Measurements from ENCODE around the gene ATG3.

The ATG3 gene

GRCh38 chr3:112579697-112580096 is 17.9 kb upstream of the ATG3 start:
- no peaks in the 10 kb centered on the region for H4K20me1 ChIP-seq (ENCODE audit: control insufficient read depth, insufficient read depth, low read depth, low read length)
- no peaks in the 10 kb centered on the region for H3K9me2 ChIP-seq (replicated peaks; ENCODE audit: control insufficient read depth, low read length)
- H3K79me2 ChIP-seq (ENCODE audit: control insufficient read depth, low read length), result no peaks in the 10 kb centered on the region
- H3F3A ChIP-seq (ENCODE audit: control insufficient read depth, insufficient read depth), result no peaks in the 10 kb centered on the region; the same call in 1 of the 2 replicates
- no peak for TF ChIP-seq CTCF (IDR thresholded peaks at IDR 0.05; ENCODE audit: low read depth, low read length, poor library complexity, severe bottlenecking)
- TF ChIP-seq EZH2phosphoT487 (IDR thresholded peaks at IDR 0.05; ENCODE audit: borderline replicate concordance, low read length), result no peak
- no peaks in the 10 kb centered on the region for H3K27me3 ChIP-seq (ENCODE audit: control insufficient read depth, low read length)
- H3K4me3 ChIP-seq (ENCODE audit: low read length), result no peak overlapping the region
- no peak overlapping the region for H3K27ac ChIP-seq (ENCODE audit: low read depth, low read length)
- peaks cover 9% of the 10 kb centered on the region for H3K4me1 ChIP-seq (ENCODE audit: control insufficient read depth, low read length)
- no peak overlapping the region for H3K4me2 ChIP-seq (ENCODE audit: low read length)
- peaks cover 50% of the 10 kb centered on the region for H3K36me3 ChIP-seq (ENCODE audit: control insufficient read depth, low read length)
- H3K9me3 ChIP-seq (ENCODE audit: control insufficient read depth, insufficient read depth, low read length), result no peaks in the 10 kb centered on the region

GRCh38 chr3:112579232-112579631 is 17.5 kb upstream of the ATG3 start:
- H3K36me3 ChIP-seq (ENCODE audit: control insufficient read depth, low read length), result peaks cover 47% of the 10 kb centered on the region
- no peaks in the 10 kb centered on the region for H3K9me3 ChIP-seq (ENCODE audit: control insufficient read depth, insufficient read depth, low read length)
- H3K27ac ChIP-seq (ENCODE audit: low read depth, low read length), result no peak overlapping the region
- no peaks in the 10 kb centered on the region for H3K9me2 ChIP-seq (replicated peaks; ENCODE audit: control insufficient read depth, low read length)
- H3K4me2 ChIP-seq (ENCODE audit: low read length), result no peak overlapping the region
- peaks cover 9% of the 10 kb centered on the region for H3K4me1 ChIP-seq (ENCODE audit: control insufficient read depth, low read length)
- H3K79me2 ChIP-seq (ENCODE audit: control insufficient read depth, low read length), result no peaks in the 10 kb centered on the region
- no peaks in the 10 kb centered on the region for H3K27me3 ChIP-seq (ENCODE audit: control insufficient read depth, low read length)
- H3K4me3 ChIP-seq (ENCODE audit: low read length), result no peak overlapping the region
- no peaks in the 10 kb centered on the region for H4K20me1 ChIP-seq (ENCODE audit: control insufficient read depth, insufficient read depth, low read depth, low read length)
- no peaks in the 10 kb centered on the region; the same call in 1 of the 2 replicates for H3F3A ChIP-seq (ENCODE audit: control insufficient read depth, insufficient read depth)
- TF ChIP-seq CTCF (IDR thresholded peaks at IDR 0.05; ENCODE audit: low read depth, low read length, poor library complexity, severe bottlenecking) (no peak), EZH2phosphoT487 (IDR thresholded peaks at IDR 0.05; ENCODE audit: borderline replicate concordance, low read length) (no peak)

DNA sequence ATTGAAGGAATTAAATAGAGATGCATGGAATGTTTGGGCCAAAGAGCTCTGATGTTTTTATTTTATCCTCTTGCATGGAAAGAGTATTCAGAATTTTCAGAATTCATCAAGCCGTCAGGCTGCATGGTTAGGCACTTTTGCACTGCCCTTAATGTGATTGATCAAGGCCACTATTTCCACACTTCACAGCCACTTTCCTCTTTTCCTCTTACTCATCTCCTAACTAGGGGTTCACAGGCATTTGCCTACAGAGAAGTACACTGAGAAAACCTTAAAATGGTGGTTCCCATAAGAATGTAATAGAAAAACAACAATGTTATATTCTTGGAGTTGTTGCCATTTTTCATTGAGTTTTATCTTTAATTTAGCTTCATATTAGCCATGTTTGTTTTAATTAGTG is 10.9 kb upstream of the ATG3 start:
- H3K27me3 ChIP-seq (ENCODE audit: control insufficient read depth, low read length), result no peaks in the 10 kb centered on the region
- no peaks in the 10 kb centered on the region; the same call in 1 of the 2 replicates for H3F3A ChIP-seq (ENCODE audit: control insufficient read depth, insufficient read depth)
- no peak overlapping the region for H3K4me2 ChIP-seq (ENCODE audit: low read length)
- TF ChIP-seq EZH2phosphoT487 (IDR thresholded peaks at IDR 0.05; ENCODE audit: borderline replicate concordance, low read length), result no peak
- no peak for TF ChIP-seq CTCF (IDR thresholded peaks at IDR 0.05; ENCODE audit: low read depth, low read length, poor library complexity, severe bottlenecking)
- H3K9me2 ChIP-seq (replicated peaks; ENCODE audit: control insufficient read depth, low read length), result no peaks in the 10 kb centered on the region
- H3K4me3 ChIP-seq (ENCODE audit: low read length), result no peak overlapping the region
- no peaks in the 10 kb centered on the region for H3K9me3 ChIP-seq (ENCODE audit: control insufficient read depth, insufficient read depth, low read length)
- H3K79me2 ChIP-seq (ENCODE audit: control insufficient read depth, low read length), result no peaks in the 10 kb centered on the region
- H4K20me1 ChIP-seq (ENCODE audit: control insufficient read depth, insufficient read depth, low read depth, low read length), result no peaks in the 10 kb centered on the region
- peaks cover 66% of the 10 kb centered on the region for H3K36me3 ChIP-seq (ENCODE audit: control insufficient read depth, low read length)
- H3K4me1 ChIP-seq (ENCODE audit: control insufficient read depth, low read length), result 0 out of 2 replicates have a peak, but pooled peaks cover 5% of the 10 kb centered on the region
- H3K27ac ChIP-seq (ENCODE audit: low read depth, low read length), result no peak overlapping the region

Measured in DOHH2 (cell line).